ENCODE measurements around the gene GPR65.

DNA sequence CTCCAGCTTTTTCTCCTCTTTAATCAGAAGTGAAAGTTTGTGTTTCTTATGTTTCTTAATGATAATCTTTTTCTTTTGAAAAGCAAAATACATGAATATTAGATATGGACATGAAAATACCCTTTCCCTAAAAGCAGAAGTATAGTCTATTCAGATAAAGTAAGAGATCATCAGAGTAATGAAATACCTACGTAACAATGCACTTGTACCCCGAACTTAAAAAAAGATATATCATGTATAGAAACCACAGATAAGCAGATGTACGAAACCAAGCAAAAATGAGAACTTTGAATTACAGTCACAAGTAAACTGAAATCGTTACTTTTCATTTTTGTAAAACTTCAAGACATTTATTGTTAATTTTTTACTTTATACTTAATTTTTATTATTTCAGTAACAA is 1.5 kb upstream of the GPR65 start:
- TF ChIP-seq, protein P1, sequence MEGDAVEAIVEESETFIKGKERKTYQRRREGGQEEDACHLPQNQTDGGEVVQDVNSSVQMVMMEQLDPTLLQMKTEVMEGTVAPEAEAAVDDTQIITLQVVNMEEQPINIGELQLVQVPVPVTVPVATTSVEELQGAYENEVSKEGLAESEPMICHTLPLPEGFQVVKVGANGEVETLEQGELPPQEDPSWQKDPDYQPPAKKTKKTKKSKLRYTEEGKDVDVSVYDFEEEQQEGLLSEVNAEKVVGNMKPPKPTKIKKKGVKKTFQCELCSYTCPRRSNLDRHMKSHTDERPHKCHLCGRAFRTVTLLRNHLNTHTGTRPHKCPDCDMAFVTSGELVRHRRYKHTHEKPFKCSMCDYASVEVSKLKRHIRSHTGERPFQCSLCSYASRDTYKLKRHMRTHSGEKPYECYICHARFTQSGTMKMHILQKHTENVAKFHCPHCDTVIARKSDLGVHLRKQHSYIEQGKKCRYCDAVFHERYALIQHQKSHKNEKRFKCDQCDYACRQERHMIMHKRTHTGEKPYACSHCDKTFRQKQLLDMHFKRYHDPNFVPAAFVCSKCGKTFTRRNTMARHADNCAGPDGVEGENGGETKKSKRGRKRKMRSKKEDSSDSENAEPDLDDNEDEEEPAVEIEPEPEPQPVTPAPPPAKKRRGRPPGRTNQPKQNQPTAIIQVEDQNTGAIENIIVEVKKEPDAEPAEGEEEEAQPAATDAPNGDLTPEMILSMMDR (IDR thresholded peaks at IDR 0.05) = no peak
- TF ChIP-seq EZH2 (IDR thresholded peaks at IDR 0.05; ENCODE audit: borderline replicate concordance, insufficient read depth, low read depth, low read length, poor library complexity, severe bottlenecking) = no peak

All from B cell (primary cell).